ENCODE measurements around the gene ADAMTSL1.

ADAMTSL1 gene

GRCh38 chr9:18606846-18607245, 132.9 kb downstream of the ADAMTSL1 start:
- DNase-seq (ENCODE audit: low read depth, low spot score), result no peak

GRCh38 chr9:18608371-18608770, 134.4 kb downstream of the ADAMTSL1 start:
- DNase-seq (ENCODE audit: low read depth, low spot score), result peak; percentile 42

- peak; percentile 43 for DNase-seq (ENCODE audit: low read depth, low spot score)
These were observed 137.0 kb downstream of the ADAMTSL1 start for GRCh38 chr9:18610956-18611355.

GRCh38 chr9:18611971-18612370, 138.0 kb downstream of the ADAMTSL1 start:
- DNase-seq (ENCODE audit: low read depth, low spot score), result no peak

GRCh38 chr9:18614116-18614515, 140.2 kb downstream of the ADAMTSL1 start:
- DNase-seq (ENCODE audit: low read depth, low spot score), result no peak

GRCh38 chr9:18614651-18615050, 140.7 kb downstream of the ADAMTSL1 start:
- no peak for DNase-seq (ENCODE audit: low read depth, low spot score)

- no peak for DNase-seq (ENCODE audit: low read depth, low spot score)
These were observed 143.0 kb downstream of the ADAMTSL1 start for GRCh38 chr9:18616976-18617375.

- DNase-seq (ENCODE audit: low read depth, low spot score), result no peak
These were observed 143.8 kb downstream of the ADAMTSL1 start for GRCh38 chr9:18617759-18618158.

GRCh38 chr9:18618862-18619261, 144.9 kb downstream of the ADAMTSL1 start:
- no peak for DNase-seq (ENCODE audit: low read depth, low spot score)

GRCh38 chr9:18622186-18622836, 148.4 kb downstream of the ADAMTSL1 start:
- no peak for DNase-seq (ENCODE audit: low read depth, low spot score)

- DNase-seq (ENCODE audit: low read depth, low spot score), result no peak
These were observed 149.5 kb downstream of the ADAMTSL1 start for GRCh38 chr9:18623221-18624079.

GRCh38 chr9:18626046-18626698, 152.2 kb downstream of the ADAMTSL1 start:
- no peak for DNase-seq (ENCODE audit: low read depth, low spot score)

- DNase-seq (ENCODE audit: low read depth, low spot score), result no peak
These were observed 155.2 kb downstream of the ADAMTSL1 start for GRCh38 chr9:18629136-18629535.

- peak; percentile 75 for DNase-seq (ENCODE audit: low read depth, low spot score)
These were observed 158.9 kb downstream of the ADAMTSL1 start for GRCh38 chr9:18632632-18633403.

GRCh38 chr9:18636781-18637180, 162.8 kb downstream of the ADAMTSL1 start:
- no peak for DNase-seq (ENCODE audit: low read depth, low spot score)

GRCh38 chr9:18638371-18639249, 164.7 kb downstream of the ADAMTSL1 start:
- DNase-seq (ENCODE audit: low read depth, low spot score), result no peak

- no peak for DNase-seq (ENCODE audit: low read depth, low spot score)
These were observed 166.0 kb downstream of the ADAMTSL1 start for GRCh38 chr9:18639911-18640310.

GRCh38 chr9:18658804-18659705, 185.1 kb downstream of the ADAMTSL1 start:
- DNase-seq (ENCODE audit: low read depth, low spot score), result peak; percentile 83

GRCh38 chr9:18660001-18660400, 186.0 kb downstream of the ADAMTSL1 start:
- no peak for DNase-seq (ENCODE audit: low read depth, low spot score)

- no peak for DNase-seq (ENCODE audit: low read depth, low spot score)
These were observed 188.4 kb downstream of the ADAMTSL1 start for GRCh38 chr9:18662320-18662719.
